Hepatic stellate cell (primary cell): Measurements from ENCODE around the gene PREP.
A peak's percentile ranks its signal among the peaks of the same experiment; 100 is the strongest.
"Not testable (repeated sequence)": the region's sequence is repeated elsewhere in the genome, so short reads cannot be mapped to it uniquely, and the experiment has no call there.

ENCODE experiments used
- DNase-seq: peaks from one replicate; pipeline ENCODE4 v3.0.0; 2011; ENCODE audit warnings: low spot score

Gene PREP

GRCh38 chr6:105344881-105345370 is 58.0 kb downstream of the PREP start:
- DNase-seq = no peak

- DNase-seq = not testable (repeated sequence)
These were observed 64.4 kb downstream of the PREP start for GRCh38 chr6:105338350-105338983.

- no peak for DNase-seq
These were observed 65.9 kb downstream of the PREP start for GRCh38 chr6:105336986-105337385.

GRCh38 chr6:105332576-105332975 is 70.3 kb downstream of the PREP start:
- DNase-seq = no peak

- DNase-seq = no peak
These were observed 71.0 kb downstream of the PREP start for GRCh38 chr6:105331927-105332326.

GRCh38 chr6:105330913-105331312 is 72.0 kb downstream of the PREP start:
- no peak for DNase-seq

- DNase-seq = no peak
These were observed 72.5 kb downstream of the PREP start for GRCh38 chr6:105330364-105330763.

- DNase-seq = peak; percentile 27
These were observed 75.8 kb downstream of the PREP start for GRCh38 chr6:105326833-105327770.

GRCh38 chr6:105326216-105326615 is 76.7 kb downstream of the PREP start:
- DNase-seq = no peak

GRCh38 chr6:105324386-105324950 is 78.4 kb downstream of the PREP start:
- DNase-seq = no peak

GRCh38 chr6:105322499-105323225 is 80.2 kb downstream of the PREP start:
- no peak for DNase-seq

- DNase-seq = no peak
These were observed 81.2 kb downstream of the PREP start for GRCh38 chr6:105321728-105322127.

- DNase-seq = no peak
These were observed 81.7 kb downstream of the PREP start for GRCh38 chr6:105321207-105321606.

GRCh38 chr6:105320765-105321164 is 82.1 kb downstream of the PREP start:
- DNase-seq = no peak

- no peak for DNase-seq
These were observed 82.6 kb downstream of the PREP start for GRCh38 chr6:105320271-105320670.

- DNase-seq = no peak
These were observed 83.6 kb downstream of the PREP start for GRCh38 chr6:105319331-105319730.

GRCh38 chr6:105318660-105319059 is 84.2 kb downstream of the PREP start:
- DNase-seq = no peak

GRCh38 chr6:105317607-105318533 is 85.0 kb downstream of the PREP start:
- DNase-seq = no peak

GRCh38 chr6:105313211-105313610 is 89.7 kb downstream of the PREP start:
- DNase-seq = no peak

GRCh38 chr6:105310947-105311346 is 91.9 kb downstream of the PREP start:
- no peak for DNase-seq

- DNase-seq = no peak
These were observed 92.5 kb downstream of the PREP start for GRCh38 chr6:105310371-105310770.
